Activated naive CD4-positive, alpha-beta T cell treated with anti-CD3 and anti-CD28 coated beads for 36 hours (primary cell): Measurements from ENCODE around the gene SWT1. TPM values are rescaled to one million over a fixed set of nuclear protein-coding genes. Genes with fewer than 3 reads are reported as not detected.

ENCODE experiments used
- CTCF ChIA-PET: fragments of 350-600 bp; sonication (Branson Sonifier 250); formaldehyde crosslinking; loops from one replicate; lab custom pipeline; 2021; ENCODE audit warnings: antibody characterized with exemption; lab: Charles Lee
- DNase-seq: peaks from one replicate; pipeline ENCODE4 v3.0.0-alpha.2; 2020
- H3K27ac Mint-ChIP-seq: one replicate; pipeline ENCODE4 v1.8.0; 2021; ENCODE audit warnings: mild to moderate bottlenecking, mixed read lengths
- H3K27me3 Mint-ChIP-seq: one replicate; pipeline ENCODE4 v1.8.0; 2021; ENCODE audit warnings: low read depth, mixed read lengths
- H3K36me3 Mint-ChIP-seq: one replicate; pipeline ENCODE4 v1.8.0; 2021; ENCODE audit warnings: low read depth, mixed read lengths
- H3K4me1 Mint-ChIP-seq: one replicate; pipeline ENCODE4 v1.8.0; 2021; ENCODE audit warnings: low read depth, mixed read lengths
- H3K4me3 Mint-ChIP-seq: one replicate; pipeline ENCODE4 v1.8.0; 2021; ENCODE audit warnings: mild to moderate bottlenecking, moderate library complexity, mixed read lengths
- H3K9me3 Mint-ChIP-seq: one replicate; pipeline ENCODE4 v1.8.0; 2021; ENCODE audit warnings: mixed read lengths
- intact Hi-C: fragments of 100-400 bp; cut with micrococcal nuclease; formaldehyde crosslinking; loops from one replicate; pipeline ENCODE4 v1.15.1; 2023
- total RNA-seq, 2 experiments: library from RNA; stranded (reverse); gene quantifications; one replicate each; pipeline ENCODE4 v1.2.3, GENCODE V29; 2021

Gene SWT1, protein sequence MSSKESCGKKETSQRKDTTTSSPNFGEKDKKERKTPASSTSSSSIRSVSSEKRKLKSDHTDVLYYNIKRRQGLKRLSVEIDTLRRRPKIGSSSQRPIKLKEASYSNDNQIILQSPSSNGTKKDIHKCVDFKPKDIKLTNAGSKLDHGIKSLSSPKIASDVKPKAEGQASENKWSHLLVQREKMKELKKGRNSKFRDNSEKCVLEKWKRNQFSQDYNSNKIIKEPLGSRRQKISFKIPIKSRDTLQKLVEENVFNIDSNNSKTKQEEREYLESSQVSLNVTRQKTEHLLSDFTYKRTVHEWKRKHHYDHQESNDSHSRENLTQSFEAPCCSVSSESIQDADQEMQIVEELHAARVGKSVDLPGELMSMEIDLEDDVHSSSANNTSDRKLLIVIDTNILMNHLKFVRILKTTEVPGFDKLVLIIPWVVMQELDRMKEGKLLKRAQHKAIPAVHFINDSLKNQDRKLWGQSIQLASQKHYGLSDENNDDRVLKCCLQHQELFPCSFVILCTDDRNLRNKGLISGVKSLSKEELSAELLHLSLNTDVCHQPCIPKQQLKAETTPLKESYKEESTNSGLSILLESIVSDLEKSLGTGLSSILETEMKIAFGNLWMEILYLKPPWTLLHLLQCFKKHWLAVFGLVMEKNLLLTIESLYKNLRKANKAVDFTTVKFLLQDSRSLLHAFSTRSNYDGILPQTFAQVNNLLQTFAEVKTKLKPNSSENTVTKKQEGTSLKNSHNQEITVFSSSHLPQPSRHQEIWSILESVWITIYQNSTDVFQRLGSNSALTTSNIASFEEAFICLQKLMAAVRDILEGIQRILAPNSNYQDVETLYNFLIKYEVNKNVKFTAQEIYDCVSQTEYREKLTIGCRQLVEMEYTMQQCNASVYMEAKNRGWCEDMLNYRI
- 1 to 10 TPM; 1.7 to 2.9 TPM for total RNA-seq

DNA sequence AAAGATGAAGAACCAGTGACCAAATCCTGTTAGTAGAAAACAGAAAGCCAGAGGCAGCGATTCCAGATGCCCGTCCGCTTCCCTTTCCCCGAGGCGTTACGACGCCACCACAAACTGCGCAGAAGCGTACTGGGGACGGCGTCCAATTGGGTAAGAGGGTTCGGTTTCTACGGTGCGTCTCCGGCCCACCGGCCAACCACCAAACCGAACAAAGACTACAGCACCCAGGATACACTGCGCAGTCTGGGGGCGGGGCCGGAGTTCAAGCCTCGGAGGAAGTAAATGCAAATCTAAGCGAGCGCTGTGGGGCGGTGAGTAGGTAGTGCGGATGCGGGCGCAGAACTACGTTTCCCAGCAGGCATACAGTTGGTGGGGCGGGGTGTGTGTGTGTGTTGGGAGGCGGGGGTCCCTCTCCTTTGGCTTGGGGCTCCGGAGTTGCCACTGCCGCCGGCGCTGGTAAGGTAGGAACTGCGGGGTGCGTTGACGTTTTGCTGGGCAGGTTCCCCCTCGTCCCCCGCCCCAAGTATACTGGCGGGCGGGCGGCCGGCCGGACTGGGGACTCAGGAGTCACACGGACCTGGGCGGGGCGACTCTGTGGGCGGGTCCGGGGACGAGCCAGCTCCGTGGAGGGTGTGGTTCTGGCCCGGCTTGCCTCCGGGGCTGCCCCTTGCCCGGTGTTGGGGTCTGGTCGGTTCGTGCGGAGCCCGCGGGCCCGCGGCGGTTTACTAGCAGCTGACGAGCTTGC is at the start of gene SWT1, which contains the start of gene TRMT1L:
Gene SWT1 (plus strand): TSS at position 314 of the 745 bp plus-strand sequence. CDS start 3,675 bp downstream, outside the sequence.
Gene TRMT1L (minus strand): TSS at position 100 of the 745 bp plus-strand sequence. CDS start 241 bp downstream, outside the sequence.
- CTCF ChIA-PET: interaction anchor here (1.3 to 1.7 kb wide), 3 partner anchors 13 to 352 kb away, joined by 3 to 6 read pairs (median 5); no protein-coding TSS in a partner anchor

DNA sequence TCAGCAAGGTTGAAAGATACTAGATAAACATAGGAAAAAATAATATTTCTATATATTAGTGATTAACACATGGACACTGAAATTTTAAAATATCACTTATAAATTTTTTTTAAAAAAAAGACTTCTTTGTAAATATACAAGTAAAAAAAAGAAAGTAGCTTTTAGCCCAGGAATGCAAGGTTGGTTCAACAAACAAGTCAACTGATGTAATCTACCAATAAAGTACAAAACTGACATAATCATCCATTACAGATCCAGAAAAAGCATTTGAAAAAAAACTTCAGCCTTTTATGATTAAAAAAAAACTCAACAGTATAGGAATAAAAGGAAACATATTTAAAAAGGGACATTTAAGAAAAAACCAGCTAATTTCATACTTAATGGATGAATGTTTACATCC is 48.6 kb upstream of the SWT1 start:
- intact Hi-C loops: no loop called here
- H3K4me3 Mint-ChIP-seq: no peak overlapping the region
- no peaks in the 10 kb centered on the region for H3K4me1 Mint-ChIP-seq
- no peak overlapping the region for H3K27ac Mint-ChIP-seq
- CTCF ChIA-PET: interaction anchor here (1.0 kb wide), 1 partner anchor 62 kb away, joined by 3 read pairs; no protein-coding TSS in a partner anchor
- H3K9me3 Mint-ChIP-seq: peaks cover 36% of the 10 kb centered on the region
- H3K27me3 Mint-ChIP-seq: no peaks in the 10 kb centered on the region
- peaks cover 9% of the 10 kb centered on the region for H3K36me3 Mint-ChIP-seq
- DNase-seq: no peak

More for the DNA sequence above, at the start of gene SWT1, which contains the start of gene TRMT1L:
- H3K36me3 Mint-ChIP-seq: peaks cover 4% of the 10 kb centered on the region
- H3K27me3 Mint-ChIP-seq: no peaks in the 10 kb centered on the region
- H3K9me3 Mint-ChIP-seq: no peaks in the 10 kb centered on the region
- peaks cover 44% of the 10 kb centered on the region for H3K4me1 Mint-ChIP-seq
- H3K4me3 Mint-ChIP-seq: peak within 1 kb of the TSS; percentile 92
- DNase-seq: peak; percentile 98
- intact Hi-C loops: loop anchor here (1.0 to 5.0 kb wide), 20 partner anchors 11 to 1522 kb away; partner anchors contain the start of genes ARPC5, C1orf21, COLGALT2 and IVNS1ABP
- H3K27ac Mint-ChIP-seq: peak within 1 kb of the TSS; percentile 91

DNA sequence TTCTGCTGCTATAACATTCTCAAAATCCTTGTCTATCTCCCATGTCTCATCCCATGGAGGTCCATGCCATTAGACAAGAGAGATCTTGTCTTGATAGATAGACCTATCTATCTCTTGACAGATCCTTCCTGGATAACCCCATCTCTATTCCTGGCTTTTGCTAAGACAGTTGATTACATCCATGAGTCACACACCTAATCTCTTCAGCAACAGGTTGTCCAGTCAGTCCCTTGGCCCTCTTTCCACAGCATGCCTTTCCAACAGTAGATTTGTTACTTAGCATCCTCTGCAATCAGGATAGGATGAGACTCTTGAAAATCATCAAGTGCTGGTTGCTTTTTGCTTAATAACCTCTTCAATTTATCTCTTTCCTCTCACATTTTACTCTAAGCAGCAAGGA is 46.8 kb upstream of the SWT1 start:
- DNase-seq: no peak
- intact Hi-C loops: no loop called here
- Mint-ChIP-seq H3K27me3 (no peaks in the 10 kb centered on the region), H3K27ac (no peak overlapping the region), H3K4me1 (no peaks in the 10 kb centered on the region), H3K9me3 (peaks cover 36% of the 10 kb centered on the region), H3K4me3 (no peak overlapping the region), H3K36me3 (peaks cover 1% of the 10 kb centered on the region)
- CTCF ChIA-PET: interaction anchor here (0.6 kb wide), 2 partner anchors 25 to 128 kb away, joined by 3 read pairs; no protein-coding TSS in a partner anchor

DNA sequence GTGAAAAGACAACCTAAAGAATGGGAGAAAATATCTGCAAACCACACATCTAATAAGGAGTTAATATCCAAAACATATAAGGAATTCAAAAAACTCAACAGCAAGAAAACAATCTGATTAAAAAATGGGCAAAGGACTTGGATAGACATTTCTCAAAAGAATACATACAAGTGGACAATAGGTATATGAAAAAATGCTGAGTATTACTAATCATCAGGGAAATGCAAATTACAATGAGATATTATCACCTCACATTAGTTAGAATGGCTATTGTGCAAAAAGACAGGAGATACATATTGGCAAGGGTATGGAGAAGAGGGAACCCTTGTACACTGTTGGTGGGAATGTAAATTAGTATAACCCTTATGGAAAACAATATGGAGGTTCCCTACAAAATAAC is 45.1 kb upstream of the SWT1 start:
- Mint-ChIP-seq H3K4me3 (no peak overlapping the region), H3K27ac (no peak overlapping the region), H3K9me3 (peaks cover 31% of the 10 kb centered on the region), H3K27me3 (no peaks in the 10 kb centered on the region), H3K36me3 (peaks cover 1% of the 10 kb centered on the region), H3K4me1 (no peaks in the 10 kb centered on the region)
- DNase-seq: no peak
- intact Hi-C loops: no loop called here
- CTCF ChIA-PET: no interaction called here

DNA sequence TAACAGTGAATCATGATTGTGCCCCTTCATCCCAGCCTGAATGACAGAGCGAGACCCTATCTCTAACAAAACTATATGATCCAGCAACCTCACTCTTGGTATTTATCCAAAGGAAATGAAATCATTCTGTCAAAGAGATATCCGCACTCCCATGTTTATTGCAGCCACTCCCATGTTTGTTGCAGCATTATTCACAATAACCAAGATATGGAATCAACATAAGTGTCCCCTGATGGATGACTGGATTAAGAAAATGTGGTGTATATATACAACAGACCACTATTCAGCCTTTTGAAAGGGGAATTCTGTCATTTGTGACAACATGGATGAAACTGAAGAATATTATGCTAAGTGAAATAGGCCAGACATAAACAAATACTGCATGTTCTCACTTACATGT is 44.6 kb upstream of the SWT1 start:
- H3K9me3 Mint-ChIP-seq: peaks cover 28% of the 10 kb centered on the region
- CTCF ChIA-PET: no interaction called here
- H3K4me1 Mint-ChIP-seq: no peaks in the 10 kb centered on the region
- H3K36me3 Mint-ChIP-seq: peaks cover 1% of the 10 kb centered on the region
- H3K4me3 Mint-ChIP-seq: no peak overlapping the region
- intact Hi-C loops: no loop called here
- no peaks in the 10 kb centered on the region for H3K27me3 Mint-ChIP-seq
- no peak overlapping the region for H3K27ac Mint-ChIP-seq
- DNase-seq: no peak

DNA sequence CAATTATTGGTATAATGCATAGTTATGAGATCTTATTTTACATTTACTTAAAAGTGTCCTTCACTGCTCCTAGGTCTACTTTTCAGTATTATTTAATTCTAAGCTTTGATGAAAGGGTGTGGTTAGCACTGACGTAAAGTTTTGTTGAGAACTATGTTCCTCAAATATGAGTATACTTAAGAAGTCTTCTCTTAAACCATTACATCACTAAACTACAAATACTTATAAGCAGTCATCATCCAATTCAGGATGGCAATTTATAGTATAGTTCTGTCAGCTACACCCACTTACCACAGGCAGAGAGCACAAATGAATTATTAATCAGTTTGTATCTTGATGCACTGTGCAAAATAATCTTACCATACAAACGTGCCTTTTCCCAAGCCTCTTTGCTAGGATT is 27.3 kb upstream of the SWT1 start:
- Mint-ChIP-seq H3K4me3 (no peak overlapping the region), H3K9me3 (peaks cover 3% of the 10 kb centered on the region), H3K36me3 (peaks cover 32% of the 10 kb centered on the region), H3K4me1 (no peaks in the 10 kb centered on the region), H3K27ac (no peak overlapping the region), H3K27me3 (no peaks in the 10 kb centered on the region)
- DNase-seq: no peak
- CTCF ChIA-PET: no interaction called here
- intact Hi-C loops: no loop called here

DNA sequence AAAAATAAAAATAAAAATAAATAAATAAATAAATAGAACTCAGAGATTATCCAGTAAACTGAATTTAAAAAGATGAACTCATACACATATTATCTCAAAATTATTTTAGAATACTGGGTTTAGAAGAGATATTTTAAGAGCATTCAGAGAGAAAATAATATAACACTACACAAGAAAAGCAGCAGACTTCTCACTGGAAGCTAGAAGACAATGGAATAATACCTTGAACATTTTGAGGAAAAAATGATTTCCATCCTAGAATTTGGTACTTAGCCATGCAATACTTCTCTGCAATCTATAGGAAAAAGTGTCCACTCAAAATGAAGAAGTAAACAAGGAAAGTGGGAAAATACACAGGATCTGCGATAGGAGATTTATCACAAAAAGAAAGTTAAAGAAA is 24.4 kb upstream of the SWT1 start:
- Mint-ChIP-seq H3K36me3 (peaks cover 34% of the 10 kb centered on the region), H3K4me3 (no peak overlapping the region), H3K9me3 (peaks cover 3% of the 10 kb centered on the region), H3K27ac (no peak overlapping the region), H3K27me3 (no peaks in the 10 kb centered on the region), H3K4me1 (no peaks in the 10 kb centered on the region)
- CTCF ChIA-PET: no interaction called here
- intact Hi-C loops: no loop called here
- DNase-seq: no peak

DNA sequence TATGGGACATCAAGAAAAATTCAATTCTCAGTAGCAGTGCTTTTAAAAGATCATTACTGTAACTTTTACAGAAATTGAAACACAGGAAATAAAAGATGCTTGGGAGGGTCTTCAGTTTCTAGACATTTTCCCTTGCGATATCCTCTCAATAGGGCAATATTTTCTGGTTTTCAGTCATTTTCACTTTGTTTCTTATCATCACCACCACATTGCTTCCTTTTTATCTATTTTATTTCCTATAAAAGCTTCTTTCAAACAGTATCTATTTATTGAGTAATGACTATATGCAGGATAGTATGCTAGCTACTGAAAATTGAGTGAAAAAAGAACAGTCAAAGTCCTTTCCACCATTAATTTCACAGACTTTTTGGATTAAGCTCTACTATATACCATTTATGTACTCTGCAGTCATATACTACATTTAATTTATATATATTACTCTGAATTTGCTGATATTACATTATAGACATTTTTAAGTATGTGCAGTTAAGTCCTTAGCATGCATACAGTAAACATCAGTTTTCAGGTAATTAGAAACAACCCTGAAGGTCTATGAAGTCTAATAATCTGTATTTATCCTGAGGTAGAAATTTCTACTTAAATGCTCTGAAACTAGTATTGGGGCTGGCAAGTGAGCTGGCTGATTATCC is 18.9 kb upstream of the SWT1 start:
- Mint-ChIP-seq H3K36me3 (peaks cover 29% of the 10 kb centered on the region), H3K27ac (no peak overlapping the region), H3K9me3 (no peaks in the 10 kb centered on the region), H3K4me3 (no peak overlapping the region), H3K27me3 (no peaks in the 10 kb centered on the region), H3K4me1 (no peaks in the 10 kb centered on the region)
- no peak for DNase-seq
- CTCF ChIA-PET: no interaction called here
- intact Hi-C loops: no loop called here

DNA sequence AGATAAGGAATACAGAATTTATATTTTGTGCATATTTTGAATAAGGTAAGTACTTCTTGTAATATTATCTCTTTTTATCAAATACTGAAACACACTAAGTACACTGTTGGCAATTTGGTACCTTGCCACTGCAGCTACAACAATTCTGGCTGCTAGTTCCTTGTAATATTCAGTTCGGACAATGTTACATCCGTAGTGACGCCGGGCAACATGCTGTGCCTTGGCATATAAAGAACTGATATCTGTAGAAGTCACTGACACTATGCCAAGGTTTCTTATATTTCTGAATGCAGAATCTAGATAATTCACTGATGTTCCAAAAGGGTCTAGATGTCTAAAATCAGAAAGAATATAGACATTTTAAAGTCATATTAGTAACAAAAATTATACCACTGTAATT is 17.7 kb upstream of the SWT1 start:
- CTCF ChIA-PET: no interaction called here
- intact Hi-C loops: no loop called here
- no peak for DNase-seq
- Mint-ChIP-seq H3K36me3 (peaks cover 25% of the 10 kb centered on the region), H3K27me3 (no peaks in the 10 kb centered on the region), H3K4me3 (no peak overlapping the region), H3K4me1 (no peaks in the 10 kb centered on the region), H3K27ac (no peak overlapping the region), H3K9me3 (no peaks in the 10 kb centered on the region)

DNA sequence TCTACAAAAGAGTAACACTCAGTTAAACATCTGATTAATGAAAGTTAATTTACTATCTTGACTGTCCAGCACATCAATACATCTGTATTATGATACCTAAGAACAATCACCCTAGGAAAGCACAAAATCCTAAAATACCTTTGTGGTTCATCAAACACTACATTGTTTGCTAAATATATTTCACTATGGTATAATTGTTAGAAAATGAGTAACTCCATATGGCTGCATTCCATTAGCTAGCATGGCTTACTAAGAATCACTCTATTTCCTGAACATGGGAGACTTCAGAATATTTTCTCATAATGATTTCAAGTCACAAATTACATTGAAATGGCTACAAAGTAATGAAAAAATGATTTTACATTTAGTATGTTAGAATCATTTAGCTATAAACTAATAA is 12.7 kb upstream of the SWT1 start:
- Mint-ChIP-seq H3K9me3 (no peaks in the 10 kb centered on the region), H3K27ac (no peak overlapping the region), H3K36me3 (peaks cover 27% of the 10 kb centered on the region), H3K4me3 (no peak overlapping the region), H3K27me3 (no peaks in the 10 kb centered on the region), H3K4me1 (no peaks in the 10 kb centered on the region)
- CTCF ChIA-PET: no interaction called here
- intact Hi-C loops: no loop called here
- DNase-seq: no peak

DNA sequence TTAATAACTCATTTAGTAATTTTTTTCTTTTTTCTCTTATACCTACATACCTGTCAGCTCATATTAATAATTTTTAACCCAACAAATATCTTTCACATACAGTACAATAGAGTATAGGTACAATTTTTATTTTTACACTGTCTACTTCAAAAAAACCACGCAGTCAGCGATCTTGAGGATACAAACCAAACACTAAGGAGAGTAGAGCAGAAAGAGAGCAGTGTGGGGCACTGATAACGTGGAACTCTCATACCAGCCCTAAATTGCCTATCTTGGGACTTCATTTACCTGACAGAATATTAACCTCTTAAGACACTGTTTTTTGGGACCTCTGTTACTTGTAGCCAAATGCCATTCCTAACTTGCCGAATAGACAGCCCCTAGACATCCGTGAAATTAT is 5.8 kb upstream of the SWT1 start:
- Mint-ChIP-seq H3K27ac (no peak overlapping the region), H3K4me1 (peaks cover 25% of the 10 kb centered on the region), H3K4me3 (no peak overlapping the region), H3K27me3 (no peaks in the 10 kb centered on the region), H3K36me3 (peaks cover 25% of the 10 kb centered on the region), H3K9me3 (no peaks in the 10 kb centered on the region)
- no peak for DNase-seq
- intact Hi-C loops: no loop called here
- CTCF ChIA-PET: interaction anchor here (2.0 kb wide), 1 partner anchor 19 kb away, joined by 7 read pairs; no protein-coding TSS in a partner anchor
